ENCODE data around the gene CACNA1S.
A peak's percentile ranks its signal among the peaks of the same experiment; 100 is the strongest.

Gene CACNA1S

GRCh38 chr1:201061886-201062285, 50.3 kb downstream of the CACNA1S start:
- DNase-seq (ENCODE audit: low spot score) = no peak

GRCh38 chr1:201061049-201061448, 51.2 kb downstream of the CACNA1S start:
- DNase-seq (ENCODE audit: low spot score) = no peak

- no peak for DNase-seq (ENCODE audit: low spot score)
These were observed 51.6 kb downstream of the CACNA1S start for GRCh38 chr1:201060586-201060985.

- DNase-seq (ENCODE audit: low spot score) = no peak
These were observed 52.2 kb downstream of the CACNA1S start for GRCh38 chr1:201059871-201060555.

- DNase-seq (ENCODE audit: low spot score) = no peak
These were observed 52.8 kb downstream of the CACNA1S start for GRCh38 chr1:201059401-201059800.

- no peak for DNase-seq (ENCODE audit: low spot score)
These were observed 58.1 kb downstream of the CACNA1S start for GRCh38 chr1:201054091-201054543.

- no peak for DNase-seq (ENCODE audit: low spot score)
These were observed 58.9 kb downstream of the CACNA1S start for GRCh38 chr1:201053155-201053860.

GRCh38 chr1:201051399-201051798, 60.8 kb downstream of the CACNA1S start:
- DNase-seq (ENCODE audit: low spot score) = no peak

- no peak for DNase-seq (ENCODE audit: low spot score)
These were observed 61.5 kb downstream of the CACNA1S start for GRCh38 chr1:201050515-201051277.

- DNase-seq (ENCODE audit: low spot score) = no peak
These were observed 62.9 kb downstream of the CACNA1S start for GRCh38 chr1:201049248-201049831.

GRCh38 chr1:201048521-201048920, 63.7 kb downstream of the CACNA1S start:
- no peak for DNase-seq (ENCODE audit: low spot score)

GRCh38 chr1:201044119-201044518, 68.1 kb downstream of the CACNA1S start:
- DNase-seq (ENCODE audit: low spot score) = no peak

- peak; percentile 21 for DNase-seq (ENCODE audit: low spot score)
These were observed 69.3 kb downstream of the CACNA1S start for GRCh38 chr1:201042779-201043461.

GRCh38 chr1:201041011-201041410, 71.2 kb downstream of the CACNA1S start:
- no peak for DNase-seq (ENCODE audit: low spot score)

GRCh38 chr1:201039876-201040275, 72.3 kb downstream of the CACNA1S start:
- no peak for DNase-seq (ENCODE audit: low spot score)

GRCh38 chr1:201039418-201039817, 72.8 kb downstream of the CACNA1S start:
- no peak for DNase-seq (ENCODE audit: low spot score)

- no peak for DNase-seq (ENCODE audit: low spot score)
These were observed 73.9 kb downstream of the CACNA1S start for GRCh38 chr1:201038186-201038876.

- DNase-seq (ENCODE audit: low spot score) = no peak
These were observed 75.9 kb downstream of the CACNA1S start for GRCh38 chr1:201036188-201036842.

GRCh38 chr1:201034671-201035070, 77.6 kb downstream of the CACNA1S start:
- no peak for DNase-seq (ENCODE audit: low spot score)

GRCh38 chr1:201032408-201032807, 79.8 kb downstream of the CACNA1S start:
- no peak for DNase-seq (ENCODE audit: low spot score)

- no peak for DNase-seq (ENCODE audit: low spot score)
These were observed 83.8 kb downstream of the CACNA1S start for GRCh38 chr1:201028461-201028889.

Data from hematopoietic multipotent progenitor cell treated with erythropoietin and hydrocortisone succinate and interleukin-3 and kit ligand, for 15 days (in vitro differentiated cells).